Adrenal gland (tissue), 5 donors: Measurements from ENCODE around the gene KLK11.

Source experiments
- CTCF ChIP-seq, 6 experiments: fragments of 450-650 bp in 4 of 6; fragments of 200-600 bp in 2 of 6; sonication (generic) in 1 of 6; IDR thresholded peaks; 1 replicate in 5 of 6; 2 replicates in 1 of 6; pipeline versions ENCODE4 v1.5.1 to v1.8.0; 2016 to 2021; ENCODE audit warnings: antibody characterized with exemption in 6 of 6, mild to moderate bottlenecking in 2 of 6, moderate library complexity in 1 of 6
- POLR2A ChIP-seq, 2 donors: fragments of 450-650 bp; IDR thresholded peaks; one replicate each; pipeline ENCODE4 v1.6.1; 2017; ENCODE audit warnings: antibody characterized with exemption in 2 of 2, mild to moderate bottlenecking in 2 of 2, moderate library complexity in 1 of 2
- donor health status: DM: no; HTN: no; CAD: no.

GRCh38 chr19:50979758-50980157 is 46.7 kb downstream of the KLK11 start:
- no peak for TF ChIP-seq CTCF (IDR thresholded peaks at IDR 0.05)
- no peak for TF ChIP-seq POLR2A (IDR thresholded peaks at IDR 0.05)
